Left hindlimb (tissue), 1 donor: ENCODE results near the gene PPP2R5D.

ENCODE experiments used
- DNase-seq: peaks from one replicate; pipeline ENCODE4 v3.0.0-alpha.2; 2018

Gene PPP2R5D

GRCh38 chr6:42963855-42964605 is 20.3 kb upstream of the PPP2R5D start:
- no peak for DNase-seq

- no peak for DNase-seq
Observed at GRCh38 chr6:42966571-42966970, 17.8 kb upstream of the PPP2R5D start.

GRCh38 chr6:42967228-42967627 is 17.1 kb upstream of the PPP2R5D start:
- DNase-seq = no peak

- DNase-seq = no peak
Observed at GRCh38 chr6:42968126-42968701, 16.2 kb upstream of the PPP2R5D start.

- no peak for DNase-seq
Observed at GRCh38 chr6:42968783-42969182, 15.6 kb upstream of the PPP2R5D start.

- DNase-seq = no peak
Observed at GRCh38 chr6:42969431-42969830, 14.9 kb upstream of the PPP2R5D start.

GRCh38 chr6:42969934-42970333 is 14.4 kb upstream of the PPP2R5D start:
- DNase-seq = no peak

GRCh38 chr6:42970871-42971612 is 13.3 kb upstream of the PPP2R5D start:
- no peak for DNase-seq

GRCh38 chr6:42971746-42972327 is 12.5 kb upstream of the PPP2R5D start:
- DNase-seq = no peak

- DNase-seq = no peak
Observed at GRCh38 chr6:42973926-42974325, 10.4 kb upstream of the PPP2R5D start.

- no peak for DNase-seq
Observed at GRCh38 chr6:42974919-42975505, 9.4 kb upstream of the PPP2R5D start.

- DNase-seq = no peak
Observed at GRCh38 chr6:42978487-42978838, 5.9 kb upstream of the PPP2R5D start.

GRCh38 chr6:42978839-42979522 is 5.4 kb upstream of the PPP2R5D start, which contains the start of gene PEX6:
Gene PEX6, minus strand, starts transcription at chr6:42979181. Its CDS starts 31 bp downstream, at chr6:42979150.
- DNase-seq = peak; percentile 90

- no peak for DNase-seq
Observed at GRCh38 chr6:42979523-42980177, 4.7 kb upstream of the PPP2R5D start.

GRCh38 chr6:42981836-42982235 is 2.5 kb upstream of the PPP2R5D start:
- DNase-seq = no peak

GRCh38 chr6:42984924-42985475 is 630 bp downstream of the PPP2R5D start:
- DNase-seq = no peak

GRCh38 chr6:42987533-42988451 is 3.4 kb downstream of the PPP2R5D start:
- no peak for DNase-seq

- no peak for DNase-seq
Observed at GRCh38 chr6:42988486-42989020, 4.2 kb downstream of the PPP2R5D start.

- DNase-seq = no peak
Observed at GRCh38 chr6:42989923-42990322, 5.6 kb downstream of the PPP2R5D start.

- DNase-seq = no peak
Observed at GRCh38 chr6:42993445-42993844, 9.1 kb downstream of the PPP2R5D start.
